HepG2 (cell line): ENCODE measurements around the gene SLC25A11. TPM values are rescaled to one million over a fixed set of nuclear protein-coding genes. Genes with fewer than 3 reads are reported as not detected.

Source experiments
- AGO1 ChIP-seq: fragments of 200-400 bp; formaldehyde crosslinking; IDR thresholded peaks from 2 replicates; pipeline ENCODE4 v1.6.1; 2017; ENCODE audit warnings: mild to moderate bottlenecking, low read depth, low read length, moderate library complexity; ENCODE audit not compliant: poor library complexity, severe bottlenecking
- CCDC6 ChIP-seq: sonication (generic); formaldehyde crosslinking; IDR thresholded peaks from 2 replicates; pipeline ENCODE4 v1.8.1; 2022; ENCODE audit warnings: mild to moderate bottlenecking, missing genetic modification reagents, moderate library complexity
- CENPBD1 ChIP-seq: sonication (generic); formaldehyde crosslinking; IDR thresholded peaks from 2 replicates; pipeline ENCODE4 v1.8.0; 2022; ENCODE audit warnings: missing genetic modification reagents, low read depth, mild to moderate bottlenecking, borderline replicate concordance
- GABPB1 ChIP-seq: IDR thresholded peaks from 2 replicates; pipeline ENCODE4 v1.6.1; 2016; ENCODE audit warnings: mild to moderate bottlenecking, missing genetic modification reagents, moderate library complexity, missing compliant biosample characterization
- HOXA3 ChIP-seq: sonication (generic); formaldehyde crosslinking; IDR thresholded peaks from 2 replicates; pipeline ENCODE4 v1.5.0; 2020; ENCODE audit warnings: missing genetic modification reagents
- KLF16 ChIP-seq, 2 experiments: sonication (generic) in 1 of 2; formaldehyde crosslinking in 1 of 2; IDR thresholded peaks; 2 replicates each; pipeline versions ENCODE4 v1.6.1 to v1.8.0; 2016 to 2023; ENCODE audit warnings: missing genetic modification reagents in 2 of 2, missing compliant biosample characterization in 1 of 2
- NR1H2 ChIP-seq: sonication (generic); formaldehyde crosslinking; IDR thresholded peaks from 2 replicates; pipeline ENCODE4 v1.8.1; 2022; ENCODE audit warnings: low read depth, missing genetic modification reagents, borderline replicate concordance
- RELA ChIP-seq: sonication (generic); formaldehyde crosslinking; IDR thresholded peaks from 2 replicates; pipeline ENCODE4 v1.4.0; 2020; ENCODE audit warnings: missing genetic modification reagents
- RXRA ChIP-seq: sonication (generic); formaldehyde crosslinking; IDR thresholded peaks from 2 replicates; pipeline ENCODE4 v1.5.1; 2020; ENCODE audit warnings: missing genetic modification reagents
- SRF ChIP-seq: IDR thresholded peaks from 2 replicates; pipeline ENCODE4 v1.6.1; 2011; ENCODE audit warnings: mild to moderate bottlenecking, low read depth, low read length, moderate library complexity
- SRSF1 ChIP-seq: fragments of 200-400 bp; formaldehyde crosslinking; optimal IDR thresholded peaks from 2 replicates; pipeline ENCODE3; 2017; ENCODE audit warnings: mild to moderate bottlenecking, low read depth, low read length, moderate library complexity
- TFAP4 ChIP-seq: sonication (generic); IDR thresholded peaks from 2 replicates; pipeline ENCODE4 v1.6.1; 2016; ENCODE audit warnings: low read depth, borderline replicate concordance
- ZBTB25 ChIP-seq: IDR thresholded peaks from 2 replicates; pipeline ENCODE4 v1.6.1; 2018; ENCODE audit warnings: missing genetic modification reagents
- ZNF383 ChIP-seq: sonication (generic); formaldehyde crosslinking; IDR thresholded peaks from 2 replicates; pipeline ENCODE4 v1.4.0; 2020; ENCODE audit warnings: missing genetic modification reagents, mild to moderate bottlenecking, borderline replicate concordance
- ZNF556 ChIP-seq: sonication (generic); formaldehyde crosslinking; IDR thresholded peaks from 2 replicates; pipeline ENCODE4 v1.4.0; 2020; ENCODE audit warnings: mild to moderate bottlenecking, missing genetic modification reagents, borderline replicate concordance
- ZNF710 ChIP-seq: sonication (generic); formaldehyde crosslinking; IDR thresholded peaks from 2 replicates; pipeline ENCODE4 v1.5.0; 2020; ENCODE audit warnings: mild to moderate bottlenecking, missing genetic modification reagents, borderline replicate concordance
- ZNF747 ChIP-seq: sonication (generic); formaldehyde crosslinking; IDR thresholded peaks from 2 replicates; pipeline ENCODE4 v1.8.1; 2023; ENCODE audit warnings: missing genetic modification reagents, mild to moderate bottlenecking, borderline replicate concordance
- ZNF775 ChIP-seq: sonication (generic); formaldehyde crosslinking; IDR thresholded peaks from 2 replicates; pipeline ENCODE4 v1.4.0; 2020; ENCODE audit warnings: missing genetic modification reagents, mild to moderate bottlenecking, moderate library complexity, borderline replicate concordance
- polyA plus RNA-seq, 8 experiments: library from polyadenylated mRNA; depleted of rRNA in 3 of 8; stranded (reverse) in 7 of 8; unstranded in 1 of 8; fragments of >200 nt; fragmentation: Illumina TruSeq in 4 of 8; extraction: Trizol in 4 of 8; gene quantifications; 2 replicates each; pipeline versions ENCODE4 v1.2.1 to v1.2.3, GENCODE V29; 2011 to 2016; ENCODE audit warnings: low read depth in 4 of 8, missing spikeins in 1 of 8, mixed read lengths in 1 of 8; ENCODE audit not compliant: insufficient read depth in 1 of 8
- total RNA-seq, 5 experiments: library from RNA; depleted of rRNA; stranded (reverse); fragments of >200 nt; fragmentation: Illumina TruSeq; extraction: Trizol; gene quantifications; 2 replicates each; pipeline ENCODE4 v1.2.3, GENCODE V29; 2016; ENCODE audit warnings: low read depth in 1 of 5
- TF ChIP-seq, protein P1 (sequence below): sonication (generic); formaldehyde crosslinking; IDR thresholded peaks from 2 replicates; pipeline ENCODE4 v1.4.0; 2020; ENCODE audit warnings: mild to moderate bottlenecking, low read depth, missing genetic modification reagents
- TF ChIP-seq, protein P2 (sequence below): sonication (generic); formaldehyde crosslinking; IDR thresholded peaks from 2 replicates; pipeline ENCODE4 v1.4.0; 2020; ENCODE audit warnings: missing genetic modification reagents, borderline replicate concordance

Gene SLC25A11
- total and polyA plus RNA-seq, 2 of the 13 experiments (the other 11 are each of a cell fraction or from before 2014, with no cell fraction given): 35.4 to 47.2 TPM

DNA sequence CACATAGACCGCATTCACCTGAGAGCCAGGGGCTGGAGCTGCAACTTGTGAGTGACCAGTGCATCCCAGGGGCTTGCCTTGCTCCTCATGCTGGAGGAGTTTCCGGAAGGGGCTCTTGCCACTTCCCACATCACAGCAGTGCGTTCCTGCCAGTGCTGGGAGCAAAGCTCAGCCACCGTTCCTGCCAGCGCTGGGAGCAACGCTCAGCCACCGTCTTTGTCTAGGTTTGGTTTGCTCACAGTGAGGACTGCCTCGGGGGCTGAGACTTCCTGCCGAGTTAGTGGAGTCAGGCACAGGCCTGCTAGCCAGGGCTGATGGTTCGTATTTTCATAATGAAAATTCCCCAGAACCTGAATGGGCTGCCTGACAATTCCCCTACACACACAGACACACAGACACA is 31.5 kb downstream of the SLC25A11 start (continued):
- TF ChIP-seq SRF (no peak), ZNF747 (CRISPR knock-in tag) (0 out of 2 replicates have a peak, but pooled peaks have one; percentile 11), CENPBD1 (no peak), SRSF1 (peak; percentile 49), ZNF775 (CRISPR knock-in tag) (no peak), NR1H2 (CRISPR knock-in tag) (no peak), GABPB1 (CRISPR knock-in tag) (peak; percentile 76), RELA (CRISPR knock-in tag) (no peak), ZNF383 (no peak), ZNF556 (CRISPR knock-in tag) (peak; percentile 78; the same call in 1 of the 2 replicates), ZNF710 (CRISPR knock-in tag) (no peak), RXRA (CRISPR knock-in tag) (peak; percentile 31; the same call in 1 of the 2 replicates), KLF16 (CRISPR knock-in tag; IDR thresholded peaks at IDR 0.05) (peak in 1 of 2 experiments; percentile 61; a peak in 1 of 4 replicates), HOXA3 (CRISPR knock-in tag) (peak; percentile 74; the same call in 1 of the 2 replicates), ZBTB25 (CRISPR knock-in tag) (0 out of 2 replicates have a peak, but pooled peaks have one; percentile 44), TFAP4 (no peak; the same call in 1 of the 2 replicates), AGO1 (no peak), CCDC6 (CRISPR knock-in tag) (no peak)
- TF ChIP-seq, protein P1, sequence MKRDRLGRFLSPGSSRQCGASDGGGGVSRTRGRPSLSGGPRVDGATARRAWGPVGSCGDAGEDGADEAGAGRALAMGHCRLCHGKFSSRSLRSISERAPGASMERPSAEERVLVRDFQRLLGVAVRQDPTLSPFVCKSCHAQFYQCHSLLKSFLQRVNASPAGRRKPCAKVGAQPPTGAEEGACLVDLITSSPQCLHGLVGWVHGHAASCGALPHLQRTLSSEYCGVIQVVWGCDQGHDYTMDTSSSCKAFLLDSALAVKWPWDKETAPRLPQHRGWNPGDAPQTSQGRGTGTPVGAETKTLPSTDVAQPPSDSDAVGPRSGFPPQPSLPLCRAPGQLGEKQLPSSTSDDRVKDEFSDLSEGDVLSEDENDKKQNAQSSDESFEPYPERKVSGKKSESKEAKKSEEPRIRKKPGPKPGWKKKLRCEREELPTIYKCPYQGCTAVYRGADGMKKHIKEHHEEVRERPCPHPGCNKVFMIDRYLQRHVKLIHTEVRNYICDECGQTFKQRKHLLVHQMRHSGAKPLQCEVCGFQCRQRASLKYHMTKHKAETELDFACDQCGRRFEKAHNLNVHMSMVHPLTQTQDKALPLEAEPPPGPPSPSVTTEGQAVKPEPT (CRISPR knock-in tag): no peak
- TF ChIP-seq, protein P2, sequence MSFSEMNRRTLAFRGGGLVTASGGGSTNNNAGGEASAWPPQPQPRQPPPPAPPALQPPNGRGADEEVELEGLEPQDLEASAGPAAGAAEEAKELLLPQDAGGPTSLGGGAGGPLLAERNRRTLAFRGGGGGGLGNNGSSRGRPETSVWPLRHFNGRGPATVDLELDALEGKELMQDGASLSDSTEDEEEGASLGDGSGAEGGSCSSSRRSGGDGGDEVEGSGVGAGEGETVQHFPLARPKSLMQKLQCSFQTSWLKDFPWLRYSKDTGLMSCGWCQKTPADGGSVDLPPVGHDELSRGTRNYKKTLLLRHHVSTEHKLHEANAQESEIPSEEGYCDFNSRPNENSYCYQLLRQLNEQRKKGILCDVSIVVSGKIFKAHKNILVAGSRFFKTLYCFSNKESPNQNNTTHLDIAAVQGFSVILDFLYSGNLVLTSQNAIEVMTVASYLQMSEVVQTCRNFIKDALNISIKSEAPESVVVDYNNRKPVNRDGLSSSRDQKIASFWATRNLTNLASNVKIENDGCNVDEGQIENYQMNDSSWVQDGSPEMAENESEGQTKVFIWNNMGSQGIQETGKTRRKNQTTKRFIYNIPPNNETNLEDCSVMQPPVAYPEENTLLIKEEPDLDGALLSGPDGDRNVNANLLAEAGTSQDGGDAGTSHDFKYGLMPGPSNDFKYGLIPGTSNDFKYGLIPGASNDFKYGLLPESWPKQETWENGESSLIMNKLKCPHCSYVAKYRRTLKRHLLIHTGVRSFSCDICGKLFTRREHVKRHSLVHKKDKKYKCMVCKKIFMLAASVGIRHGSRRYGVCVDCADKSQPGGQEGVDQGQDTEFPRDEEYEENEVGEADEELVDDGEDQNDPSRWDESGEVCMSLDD (CRISPR knock-in tag): no peak
